ENCODE data around the gene DOCK4. TPM values are rescaled to one million over a fixed set of nuclear protein-coding genes. Genes with fewer than 3 reads are reported as not detected.

Gene DOCK4
- total and polyA plus RNA-seq, 4 donors = 7.2 to 48.9 (median 12.8) TPM

GRCh38 chr7:111834367-111834766 is 371.8 kb downstream of the DOCK4 start:
- no peak overlapping the region for H3K9ac ChIP-seq (ENCODE audit: low read depth in 1 of 2, low read length in 2 of 2)
- peaks cover 0 to 13% (median 5%) of the 10 kb centered on the region in 4 donors for H3K36me3 ChIP-seq (ENCODE audit: control insufficient read depth in 4 of 4, insufficient read depth in 3 of 4, low read depth in 1 of 4, low read length in 3 of 4)
- no peak for DNase-seq (ENCODE audit: low spot score)
- TF ChIP-seq ATF3 (IDR thresholded peaks at IDR 0.05) = no peak
- no peak for TF ChIP-seq SP1 (IDR thresholded peaks at IDR 0.05)
- TF ChIP-seq RAD21 (IDR thresholded peaks at IDR 0.05) = no peak
- no peak for TF ChIP-seq REST (IDR thresholded peaks at IDR 0.05)
- TF ChIP-seq HNF4G (IDR thresholded peaks at IDR 0.05) = no peak
- no peak for TF ChIP-seq YY1 (IDR thresholded peaks at IDR 0.05)
- no peak for TF ChIP-seq EGR1 (IDR thresholded peaks at IDR 0.05; ENCODE audit: low read depth in 2 of 2)
- no peak for TF ChIP-seq ZBTB33 (IDR thresholded peaks at IDR 0.05)
- no peak for TF ChIP-seq FOXA1 (IDR thresholded peaks at IDR 0.05)
- TF ChIP-seq FOXA2 (IDR thresholded peaks at IDR 0.05) = no peak
- no peak for TF ChIP-seq HNF4A (conservative IDR thresholded peaks at IDR 0.05)
- H3K4me3 ChIP-seq (ENCODE audit: low read depth in 1 of 3, low read length in 3 of 3) = no peak overlapping the region
- no peaks in the 10 kb centered on the region for H3K4me1 ChIP-seq (ENCODE audit: control insufficient read depth in 4 of 4, insufficient read depth in 4 of 4, low read length in 3 of 4)
- H3K27ac ChIP-seq (ENCODE audit: low read depth in 1 of 2, low read length in 2 of 2) = no peak overlapping the region
- WGBS = 95% methylated on average over 2 of the region's 2 CpGs
- no peaks in the 10 kb centered on the region for H3K27me3 ChIP-seq (ENCODE audit: control insufficient read depth in 4 of 4, insufficient read depth in 4 of 4, low read length in 3 of 4)
- H3K9me3 ChIP-seq (ENCODE audit: control insufficient read depth in 4 of 4, low read length in 3 of 4) = no peaks in the 10 kb centered on the region

GRCh38 chr7:111833466-111833865 is 372.7 kb downstream of the DOCK4 start:
- Histone ChIP-seq H3K27me3 (ENCODE audit: control insufficient read depth in 4 of 4, insufficient read depth in 4 of 4, low read length in 3 of 4) (no peaks in the 10 kb centered on the region), H3K4me1 (ENCODE audit: control insufficient read depth in 4 of 4, insufficient read depth in 4 of 4, low read length in 3 of 4) (no peaks in the 10 kb centered on the region), H3K36me3 (ENCODE audit: control insufficient read depth in 4 of 4, insufficient read depth in 3 of 4, low read depth in 1 of 4, low read length in 3 of 4) (peaks cover 0 to 12% (median 5%) of the 10 kb centered on the region in 4 donors), H3K4me3 (ENCODE audit: low read depth in 1 of 3, low read length in 3 of 3) (no peak overlapping the region), H3K27ac (ENCODE audit: low read depth in 1 of 2, low read length in 2 of 2) (no peak overlapping the region), H3K9me3 (ENCODE audit: control insufficient read depth in 4 of 4, low read length in 3 of 4) (no peaks in the 10 kb centered on the region), H3K9ac (ENCODE audit: low read depth in 1 of 2, low read length in 2 of 2) (no peak overlapping the region)
- TF ChIP-seq YY1 (IDR thresholded peaks at IDR 0.05) (no peak), EGR1 (IDR thresholded peaks at IDR 0.05; ENCODE audit: low read depth in 2 of 2) (no peak), ATF3 (IDR thresholded peaks at IDR 0.05) (no peak), ZBTB33 (IDR thresholded peaks at IDR 0.05) (no peak), TAF1 (conservative IDR thresholded peaks at IDR 0.05) (no peak), SP1 (IDR thresholded peaks at IDR 0.05) (no peak), CTCF (IDR thresholded peaks at IDR 0.05; ENCODE audit: low read depth, low read length, missing input control) (no peak), HNF4A (conservative IDR thresholded peaks at IDR 0.05) (no peak), RXRA (IDR thresholded peaks at IDR 0.05) (no peak)
- no peak for DNase-seq (ENCODE audit: low spot score)

Measured in liver (tissue), 9 donors.